ENCODE measurements around the gene TLN1.

TLN1 gene

DNA sequence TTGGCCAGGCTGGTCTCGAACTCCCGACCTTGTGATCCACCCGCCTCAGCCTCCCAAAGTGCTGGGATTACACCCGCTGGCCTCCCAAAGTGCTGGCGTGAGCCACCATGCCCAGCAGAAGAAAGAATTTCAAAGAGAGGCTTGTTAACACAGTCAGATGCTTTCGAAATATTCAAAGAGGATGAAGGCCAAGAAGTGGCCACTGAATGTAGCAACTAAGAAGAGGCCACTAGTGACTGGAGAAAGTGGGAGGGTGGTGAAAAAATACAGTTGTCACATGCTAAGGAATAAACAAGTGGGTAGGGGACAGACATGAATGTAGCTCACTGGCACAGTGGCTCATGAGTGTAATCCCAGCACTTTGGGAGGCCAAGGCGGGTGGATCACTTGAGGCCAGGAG is 29.3 kb downstream of the TLN1 start:
- no peak for DNase-seq

DNA sequence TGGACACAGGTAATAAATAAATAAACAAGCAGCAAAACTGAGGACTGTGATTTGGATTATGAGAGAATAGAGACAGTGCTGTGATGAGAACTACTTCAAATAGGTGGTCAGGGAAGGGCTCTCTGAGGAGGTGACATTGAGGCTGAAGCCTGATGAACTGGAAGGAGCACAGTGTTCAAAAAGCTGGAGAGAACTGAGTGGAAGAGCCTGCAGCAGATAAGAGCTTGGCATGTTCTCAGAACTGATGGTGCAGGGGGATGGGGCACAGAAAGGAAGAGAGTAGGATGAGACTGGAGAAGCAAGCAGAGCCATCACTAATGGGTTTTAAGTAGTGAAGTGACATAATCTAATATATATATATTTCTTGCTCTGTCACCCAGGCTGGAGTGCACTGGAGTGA is 31.1 kb downstream of the TLN1 start:
- no peak for DNase-seq

DNA sequence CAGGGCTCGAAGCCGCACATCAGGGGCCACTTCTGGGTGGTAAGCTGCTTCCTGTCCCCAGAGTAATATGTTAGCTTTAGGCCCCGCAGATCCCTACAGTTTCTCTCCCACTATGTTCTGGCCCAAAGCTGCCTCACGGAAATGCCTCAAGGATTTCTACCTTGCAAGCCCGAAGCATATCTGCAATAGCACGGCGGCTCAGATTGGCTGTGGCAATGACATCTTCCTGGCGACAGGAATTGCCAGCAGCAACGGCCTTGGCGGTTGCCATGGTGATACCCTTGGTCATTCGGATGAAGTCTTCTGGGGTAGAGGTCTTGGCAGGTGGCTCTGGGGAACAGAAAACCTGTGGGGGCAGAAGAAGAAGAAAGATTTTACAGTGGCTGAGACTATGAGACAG is 32.0 kb downstream of the TLN1 start:
- no peak for DNase-seq

DNA sequence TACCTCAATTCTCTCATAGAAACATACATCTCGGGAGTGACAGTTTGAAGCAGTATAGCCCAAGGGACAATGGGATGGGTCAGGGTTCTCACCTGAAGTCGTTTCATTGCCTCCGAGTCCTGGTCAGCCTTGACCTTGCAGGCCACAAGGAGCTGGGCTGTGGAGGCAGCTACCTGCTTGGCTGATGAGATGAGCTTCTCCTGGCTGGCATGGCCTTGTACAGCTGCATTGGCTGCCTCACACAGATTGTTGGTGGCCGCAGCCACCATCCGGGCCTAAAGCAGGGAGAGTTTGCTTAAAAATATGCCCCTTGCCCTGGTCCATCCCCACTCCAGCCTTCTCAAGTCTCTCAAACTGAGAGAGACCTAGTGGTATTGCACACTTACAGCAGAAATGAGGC is 33.8 kb downstream of the TLN1 start:
- DNase-seq = no peak

DNA sequence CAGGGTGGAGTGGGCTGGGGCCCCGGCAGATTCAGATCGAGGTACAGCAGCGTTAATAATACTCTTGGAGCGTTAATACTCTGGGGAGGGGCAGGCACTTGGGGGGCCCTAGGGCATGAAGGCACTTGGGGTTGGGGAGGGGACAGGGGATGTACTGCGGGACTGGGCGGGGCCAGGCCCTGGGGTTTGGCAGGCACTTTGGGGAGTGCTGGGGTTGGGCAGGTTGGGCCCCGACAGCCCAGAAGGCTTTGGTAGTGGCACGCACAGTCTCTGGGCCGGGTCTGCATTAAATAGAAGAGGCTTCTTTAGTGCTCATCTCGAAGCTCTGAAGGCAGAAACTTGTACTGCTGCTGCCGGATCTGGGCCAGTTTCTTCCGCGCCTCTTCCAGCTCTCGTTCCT is 34.5 kb downstream of the TLN1 start:
- DNase-seq = no peak

DNA sequence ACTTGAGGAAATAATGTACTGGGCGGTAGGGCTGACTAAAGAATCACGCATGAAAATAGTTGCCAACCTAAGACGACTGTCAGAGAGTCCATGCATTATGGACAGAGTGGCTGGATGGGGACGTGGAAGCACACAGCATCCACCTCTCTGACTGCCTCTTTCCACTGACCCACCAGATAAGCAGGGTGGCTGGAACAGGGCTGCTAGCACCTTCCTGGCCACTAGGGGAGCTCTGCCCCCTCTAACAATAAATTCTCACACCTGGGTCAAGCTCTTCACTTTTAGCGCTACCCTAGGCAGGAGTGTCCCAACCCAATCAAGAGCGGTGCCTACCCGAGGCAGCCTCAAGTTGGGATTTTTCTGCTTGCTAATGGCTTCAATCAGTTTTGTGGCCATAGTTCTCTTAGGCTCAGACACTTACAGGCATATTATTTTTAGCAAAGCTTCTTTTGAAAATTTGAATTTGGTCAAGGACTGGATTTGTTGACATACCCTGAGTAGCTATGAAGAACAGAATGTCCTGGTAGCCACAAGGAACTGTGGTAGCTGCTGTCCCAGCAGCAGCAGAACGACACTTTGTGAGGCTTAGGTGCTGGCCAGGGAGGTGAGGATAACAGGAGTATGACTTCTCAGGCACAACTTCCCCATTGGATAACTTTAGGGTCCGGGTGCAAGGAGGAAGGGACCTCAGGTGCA is 35.3 kb downstream of the TLN1 start:
- DNase-seq = peak; percentile 71

DNA sequence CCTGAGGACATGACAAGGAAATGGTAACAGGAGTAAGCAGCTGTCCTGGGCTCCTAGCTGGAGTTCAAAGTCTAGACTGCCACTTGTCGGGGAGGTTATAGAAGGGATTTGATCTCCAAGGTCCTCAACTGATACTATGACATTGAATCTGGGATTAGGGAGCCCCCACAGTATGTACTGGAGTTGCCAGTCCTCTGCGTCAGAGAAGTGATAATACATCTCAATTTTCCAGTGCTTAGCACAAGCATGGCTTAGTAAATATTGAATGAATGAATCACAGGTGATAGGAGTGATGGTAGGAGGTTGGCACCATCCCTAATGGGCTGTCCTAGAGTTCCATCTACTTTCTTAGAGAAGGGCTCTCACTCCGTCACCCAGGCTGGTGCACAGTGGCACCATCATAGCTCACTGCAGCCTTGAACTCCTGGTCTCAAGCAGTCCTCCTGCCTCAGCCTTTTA is 36.0 kb downstream of the TLN1 start:
- no peak for DNase-seq

DNA sequence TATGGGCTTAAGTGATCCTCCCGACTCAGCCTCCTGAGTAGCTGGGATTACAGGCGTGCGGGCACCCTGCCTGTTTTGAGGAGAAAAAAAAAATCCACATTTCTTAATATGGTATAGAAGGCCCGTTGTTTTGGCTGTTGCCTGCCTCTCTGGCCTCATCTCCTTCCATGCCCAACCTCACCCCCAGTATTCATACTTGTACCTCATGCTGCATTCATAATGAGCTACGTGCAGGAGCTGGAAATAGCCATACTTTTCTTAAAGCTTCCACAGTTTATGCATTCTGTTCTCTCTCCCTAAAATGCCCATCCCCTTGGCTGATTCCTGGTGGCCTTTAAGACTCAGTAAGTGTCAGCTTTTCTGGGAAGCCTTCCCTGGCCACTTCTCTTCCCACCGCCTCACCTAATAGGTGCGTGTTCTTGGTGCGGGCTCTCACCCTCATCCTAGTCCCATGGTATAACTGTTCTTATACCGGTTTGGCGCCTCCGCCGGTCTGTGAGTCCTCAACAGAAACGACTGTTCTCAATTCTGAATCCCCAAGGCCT is 40.2 kb downstream of the TLN1 start:
- DNase-seq = no peak

DNA sequence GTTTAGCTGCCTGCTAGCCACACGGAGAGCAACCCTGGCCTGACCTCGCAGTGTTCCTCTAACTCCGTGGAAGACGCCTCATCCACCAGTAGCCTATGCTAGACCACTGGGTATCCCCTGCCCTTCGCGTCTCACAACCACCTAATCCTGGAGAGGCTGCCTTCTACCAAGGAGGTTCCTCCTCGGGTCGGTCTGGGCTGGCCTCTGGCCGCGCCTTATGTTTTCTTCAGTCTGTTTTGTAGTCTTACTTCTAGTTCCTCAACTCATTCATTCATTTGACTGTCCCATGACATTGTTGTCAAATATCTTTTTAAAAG is 40.7 kb downstream of the TLN1 start:
- no peak for DNase-seq

DNA sequence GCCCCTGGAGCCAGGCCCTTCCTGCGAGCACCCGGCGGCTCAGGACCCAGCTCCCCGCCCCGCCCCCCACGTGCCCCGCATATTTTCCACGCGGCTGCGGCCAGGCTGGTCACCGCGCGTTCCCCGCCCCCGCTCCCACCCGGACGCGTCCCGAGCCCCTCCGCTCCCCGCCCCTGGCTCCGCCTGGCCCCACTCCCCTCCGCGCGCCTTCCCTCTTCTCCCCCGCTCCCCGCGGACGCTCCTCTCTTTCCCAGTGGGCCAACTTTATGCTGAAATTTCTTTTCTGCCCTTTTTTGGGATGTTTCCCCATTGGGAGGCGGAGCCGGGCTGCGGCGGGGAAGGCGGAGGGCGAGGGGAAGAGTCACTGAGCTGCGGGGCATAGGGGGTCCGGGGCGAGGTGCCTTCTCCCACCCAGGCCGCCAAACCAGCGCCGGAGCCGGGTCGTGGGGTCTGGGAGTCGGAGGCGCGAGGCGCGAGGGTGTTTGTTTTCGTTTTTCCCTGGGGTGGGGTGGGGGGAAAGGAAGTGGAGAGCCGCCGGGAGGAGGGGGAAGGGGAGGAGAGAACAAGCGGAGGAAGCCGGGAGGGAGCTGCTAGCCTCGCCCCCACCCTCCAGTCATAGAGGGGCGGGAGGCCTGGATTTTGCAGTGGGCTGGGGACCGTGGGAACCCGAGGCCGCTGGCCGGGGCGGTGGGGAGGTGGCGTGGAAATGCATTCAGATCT is 41.2 kb downstream of the TLN1 start:
- DNase-seq = peak; percentile 35

DNA sequence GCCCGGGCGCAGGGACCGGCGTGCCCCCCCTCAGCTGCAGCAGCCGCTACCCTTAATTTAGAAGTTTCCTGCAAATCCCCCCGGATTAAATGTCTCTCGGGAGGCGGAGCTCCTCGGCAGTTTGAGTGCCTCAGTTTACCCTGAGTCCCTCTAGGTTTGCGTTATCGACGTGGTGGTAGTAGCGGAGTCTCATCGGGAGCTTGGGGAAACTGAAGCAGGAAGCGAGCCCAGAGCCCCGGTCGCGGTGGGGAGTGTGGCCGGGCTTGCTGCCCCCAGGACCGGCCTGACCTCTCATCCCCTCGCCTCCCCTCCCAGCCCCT is 41.7 kb downstream of the TLN1 start:
- DNase-seq = no peak

DNA sequence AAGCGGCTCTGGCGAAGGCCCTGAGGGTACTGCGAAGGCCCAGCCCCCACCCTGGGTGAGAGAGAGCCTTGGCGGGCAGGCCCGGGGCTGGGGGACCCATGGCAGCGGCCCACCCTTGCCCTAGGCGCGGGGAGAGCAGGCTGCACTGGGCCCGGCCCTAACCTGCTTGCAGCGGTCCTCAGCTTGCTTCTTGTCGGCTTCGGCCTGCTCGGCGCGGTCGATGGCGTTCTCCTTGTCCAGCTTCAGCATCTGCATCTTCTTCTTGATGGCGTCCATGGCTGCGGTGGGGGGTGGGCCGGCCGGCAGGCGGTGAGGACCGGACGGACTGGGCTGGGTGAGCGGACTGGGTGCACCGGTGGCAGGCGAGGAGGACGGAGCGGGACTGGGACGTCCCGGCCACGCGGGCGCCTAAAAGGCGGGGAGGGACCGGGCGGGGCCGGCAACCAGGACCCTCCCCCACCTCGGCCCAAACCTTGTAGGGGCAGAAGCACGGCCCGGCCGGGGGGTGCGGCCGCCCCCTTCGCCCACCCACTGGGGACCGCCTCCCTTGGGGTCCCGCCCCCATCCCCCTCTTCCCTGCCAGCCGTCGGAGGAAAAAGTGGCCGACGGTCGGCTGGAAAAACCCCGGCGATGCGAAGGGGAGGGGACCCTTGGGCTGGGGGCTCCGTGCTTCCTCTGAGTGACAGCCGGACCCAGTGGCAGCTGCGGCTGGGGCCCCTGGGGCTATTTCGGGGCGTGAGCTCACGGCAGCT is 42.3 kb downstream of the TLN1 start, which contains the start of gene TPM2:
Gene TPM2 (minus strand): TSS at position 384 of the 752 bp plus-strand sequence. CDS start 108 bp downstream, at position 276.
- no peak for DNase-seq

DNA sequence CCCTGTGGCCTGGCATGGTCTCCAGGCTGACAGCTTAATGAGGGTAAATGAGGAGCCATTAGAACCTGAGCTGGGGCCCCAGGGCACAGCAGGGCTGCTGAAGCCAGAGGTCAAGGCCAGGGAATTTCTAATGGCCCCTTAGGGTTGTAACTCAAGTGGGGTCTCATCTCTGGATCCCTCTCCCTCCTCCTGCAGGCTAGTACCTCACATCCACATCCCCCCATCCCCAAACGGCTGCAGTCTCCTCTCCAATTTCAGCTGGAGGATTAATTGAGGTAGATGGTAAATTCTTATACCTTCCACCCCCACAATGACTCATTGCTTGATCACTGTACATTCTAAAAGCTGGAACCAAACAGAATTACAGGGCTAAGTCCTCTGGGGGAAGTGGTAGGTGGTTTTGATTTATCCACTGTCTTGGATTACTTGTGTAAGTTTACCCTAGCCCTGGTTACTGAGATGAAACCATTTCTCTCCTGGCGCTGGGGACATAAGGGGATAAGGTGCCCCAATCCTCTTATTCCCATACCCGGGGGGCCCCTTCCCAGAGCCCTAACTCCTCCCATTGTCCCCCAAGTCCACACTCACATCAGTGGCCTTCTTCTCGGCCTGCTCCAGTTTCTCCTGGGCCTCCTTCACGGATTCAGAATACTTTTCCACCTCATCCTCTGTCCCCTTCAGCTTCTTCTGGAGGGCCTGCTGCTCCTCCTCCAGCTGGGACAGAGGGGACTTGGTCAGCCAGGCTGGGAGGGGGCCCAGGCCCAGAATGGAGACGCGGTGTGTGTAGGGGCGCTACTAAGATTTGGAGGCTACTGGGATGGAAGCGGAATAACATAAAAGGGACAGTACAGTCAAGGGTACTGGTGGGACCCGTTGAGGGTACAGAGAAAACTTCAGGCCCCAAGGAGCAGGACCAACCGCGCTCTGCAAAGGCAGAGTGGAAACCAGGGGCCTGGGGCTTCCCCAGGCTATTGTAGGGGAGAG is 43.1 kb downstream of the TLN1 start:
- no peak for DNase-seq

DNA sequence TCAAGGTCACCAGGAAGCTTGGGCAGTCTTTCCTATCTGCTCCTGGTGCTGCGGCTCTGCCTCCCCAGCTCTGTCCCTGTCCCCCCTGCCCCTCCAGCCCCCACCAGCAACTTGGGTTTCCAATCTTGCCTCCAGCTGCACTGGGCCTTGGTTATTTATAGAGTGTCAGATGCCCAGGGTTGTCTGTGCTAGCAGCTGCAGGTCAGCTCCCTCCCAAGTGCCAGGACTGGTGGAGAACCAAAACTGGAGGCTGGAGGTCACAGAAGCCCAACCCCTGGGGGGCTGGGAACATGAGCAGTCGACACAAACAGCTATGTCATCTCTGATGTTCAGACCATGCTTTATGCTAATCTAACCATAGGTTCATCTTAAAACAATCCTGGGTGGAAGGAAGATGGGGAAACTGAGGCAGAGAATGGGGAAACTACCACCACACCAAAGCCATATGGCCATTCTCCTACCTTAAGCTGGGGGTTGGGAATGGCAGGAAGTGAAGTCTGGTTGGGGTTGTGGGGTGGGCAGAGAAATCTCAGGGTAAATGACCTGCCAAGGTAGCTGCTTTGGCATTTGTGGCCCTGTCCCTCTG is 43.9 kb downstream of the TLN1 start:
- no peak for DNase-seq

DNA sequence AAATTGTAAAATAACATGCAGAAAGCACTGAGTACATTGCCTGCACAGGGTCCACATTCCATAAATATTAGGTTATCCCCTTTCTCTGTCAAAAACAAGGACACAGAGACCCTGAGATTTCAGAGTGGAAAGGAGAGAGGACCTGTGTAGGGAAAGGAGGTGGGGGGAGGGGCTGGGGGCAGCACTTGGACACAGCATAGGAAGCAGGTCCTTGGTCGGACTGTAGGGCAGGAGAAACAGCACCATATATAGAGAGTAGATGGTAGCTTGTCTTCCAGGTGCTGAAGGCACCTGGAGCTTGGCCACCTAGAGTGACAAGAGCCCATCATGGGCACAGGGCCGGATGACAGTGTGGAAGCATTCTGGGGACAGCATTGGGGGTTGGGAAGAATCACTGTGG is 44.7 kb downstream of the TLN1 start:
- no peak for DNase-seq

DNA sequence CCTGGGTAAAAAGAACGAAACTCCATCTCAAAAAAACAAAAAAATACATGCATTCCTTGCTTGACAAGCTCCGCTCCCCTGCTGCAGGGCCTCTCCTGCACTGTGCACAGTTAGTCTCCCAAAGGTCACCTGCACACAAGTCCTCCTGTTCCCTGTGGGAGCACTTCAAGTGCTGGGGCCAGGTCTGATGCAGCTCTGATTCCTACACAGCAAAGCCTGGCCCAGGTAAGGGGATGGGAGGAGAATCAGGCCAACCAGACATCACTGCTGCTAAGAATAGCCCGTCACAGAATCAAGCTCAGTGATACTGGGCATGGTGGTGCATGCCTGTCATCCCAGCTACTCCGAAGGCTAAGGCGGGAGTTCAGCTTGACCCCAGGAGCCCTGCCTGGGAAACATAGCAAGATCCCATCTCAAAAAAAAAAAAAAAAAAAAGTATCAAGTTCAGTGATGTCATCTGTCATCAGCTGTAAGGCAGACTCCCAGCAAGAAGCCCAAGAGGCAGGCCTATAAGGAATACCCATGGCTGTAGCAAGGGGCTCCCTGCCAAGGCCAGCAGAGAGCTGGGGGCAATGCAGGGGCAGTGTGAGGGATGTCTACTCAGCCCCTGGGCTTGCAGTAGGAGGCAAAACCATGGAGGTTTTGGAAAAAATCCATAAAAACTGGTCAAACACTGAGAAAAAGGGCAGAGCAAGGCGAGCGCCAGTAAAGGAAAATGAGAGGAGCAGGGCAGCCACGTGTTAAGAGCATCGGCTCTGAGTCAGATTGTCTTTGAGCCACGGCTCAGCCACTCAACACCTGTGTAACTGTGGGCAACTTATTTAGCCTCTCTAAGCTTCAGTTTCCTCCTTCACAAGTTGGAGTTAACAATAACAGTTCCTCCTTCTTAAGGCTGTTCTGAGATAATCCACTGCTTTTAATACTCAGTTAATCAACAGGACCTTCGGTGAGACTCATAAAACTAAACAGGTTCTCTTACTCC is 45.5 kb downstream of the TLN1 start:
- DNase-seq = no peak

DNA sequence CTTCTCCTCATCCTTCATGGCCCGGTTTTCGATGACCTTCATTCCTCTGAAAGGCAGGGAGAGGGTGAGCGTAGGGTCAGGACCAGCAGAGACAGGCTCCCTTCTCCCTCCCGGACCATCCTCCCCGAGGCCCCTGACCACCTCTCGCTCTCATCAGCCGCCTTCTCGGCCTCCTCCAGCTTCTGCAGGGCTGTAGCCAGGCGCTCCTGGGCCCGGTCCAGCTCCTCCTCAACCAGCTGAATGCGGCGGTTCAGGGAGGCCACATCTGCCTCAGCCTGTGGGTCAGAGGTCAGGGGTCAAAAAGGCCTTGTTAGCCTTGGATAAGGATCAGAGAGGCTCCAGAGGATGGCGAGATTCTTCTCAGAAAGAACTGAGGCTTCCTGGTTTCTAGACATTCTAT is 46.5 kb downstream of the TLN1 start:
- no peak for DNase-seq

DNA sequence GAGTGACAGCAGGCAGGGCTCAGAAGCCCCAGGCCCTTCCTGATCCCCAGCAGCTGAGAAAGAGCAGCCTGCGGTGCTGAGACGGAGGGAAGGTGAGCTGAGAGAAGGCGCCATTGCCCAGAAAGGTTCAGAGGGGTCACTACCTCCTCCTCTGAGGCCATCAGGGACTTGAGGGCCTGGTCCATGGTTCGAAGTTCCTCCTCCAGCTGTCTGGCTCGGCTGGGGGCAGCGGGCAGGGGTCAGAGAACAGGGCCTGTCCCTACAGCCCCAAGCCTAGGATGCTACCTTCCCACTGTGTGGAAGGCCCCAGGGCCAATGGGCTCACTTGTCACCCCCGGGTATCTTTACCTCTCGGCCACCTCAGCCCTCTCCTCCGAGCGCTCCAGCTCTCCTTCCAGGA is 47.1 kb downstream of the TLN1 start:
- DNase-seq = no peak

DNA sequence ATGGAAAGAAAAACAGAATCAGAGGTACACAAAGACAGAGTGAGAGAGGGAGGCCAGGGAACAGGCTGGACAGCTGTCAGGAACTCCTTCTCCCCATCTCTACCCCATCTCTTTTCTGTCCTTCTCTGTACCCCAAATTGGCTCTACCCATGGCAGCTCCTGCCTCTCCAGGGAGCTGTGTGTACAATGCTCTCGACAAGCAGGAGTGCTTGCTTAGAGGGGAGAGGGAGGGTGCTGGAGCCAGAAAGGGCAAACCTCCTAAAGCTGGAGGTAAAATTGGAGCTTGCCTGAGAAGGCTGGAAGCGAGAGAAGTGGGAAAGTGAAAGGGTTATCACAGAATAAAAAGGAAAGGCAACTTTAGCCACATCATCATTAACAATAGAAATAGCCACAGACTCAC is 48.7 kb downstream of the TLN1 start:
- no peak for DNase-seq

DNA sequence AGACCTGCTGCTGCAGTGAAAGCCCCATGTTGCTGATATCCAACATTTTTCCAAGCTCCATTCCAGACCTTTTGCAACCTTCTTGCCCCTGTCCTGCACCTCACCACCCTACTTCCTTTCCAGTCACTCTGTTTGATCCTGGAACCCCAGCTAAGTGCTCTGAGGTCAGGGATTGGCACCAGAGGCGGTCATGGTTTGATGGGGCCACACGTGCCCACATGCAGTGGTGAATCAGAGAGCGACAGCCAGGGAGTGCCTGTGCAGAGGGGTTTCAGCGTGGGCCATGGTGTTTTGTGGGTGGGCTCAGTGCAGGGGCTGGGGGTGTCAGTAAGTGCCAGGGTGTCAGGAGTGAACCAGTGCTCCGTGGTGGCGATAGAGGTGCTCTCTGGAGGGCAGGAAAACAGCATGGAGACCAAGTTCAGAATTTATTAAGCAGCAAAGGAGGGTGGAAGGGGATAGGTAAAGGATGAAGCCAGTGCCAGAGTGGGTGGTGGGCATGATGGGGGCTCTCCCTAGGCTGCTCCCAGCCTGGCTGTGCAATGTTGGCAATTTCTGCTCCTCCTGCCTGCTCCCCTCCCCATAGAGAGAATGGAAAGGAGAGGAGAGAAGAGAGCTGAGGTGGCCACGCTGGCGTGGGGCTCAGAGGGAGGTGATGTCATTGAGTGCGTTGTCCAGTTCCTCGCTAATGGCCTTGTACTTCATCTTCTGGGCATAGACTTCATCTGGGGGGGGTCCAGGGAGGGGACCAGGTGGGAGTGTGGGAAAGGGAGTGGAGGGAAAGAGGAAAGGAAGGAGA is 49.3 kb downstream of the TLN1 start:
- no peak for DNase-seq
